ENCODE measurements around the gene RBFOX1. TPM values are rescaled to one million over a fixed set of nuclear protein-coding genes. Genes with fewer than 3 reads are reported as not detected.

Gene RBFOX1
- total and polyA plus RNA-seq, 4 donors = 0.25 TPM; not detected in 3

GRCh38 chr16:7624871-7625766 is 292.5 kb downstream of the RBFOX1 start:
- no peak overlapping the region for H3K27ac ChIP-seq (ENCODE audit: low read depth in 1 of 2, low read length in 2 of 2)
- intact Hi-C loops (cut with DNase I) = no loop called here
- no peaks in the 10 kb centered on the region for H3K27me3 ChIP-seq (ENCODE audit: control insufficient read depth in 1 of 2, insufficient read depth in 2 of 2, low read length in 1 of 2)
- ATAC-seq (ENCODE audit: low FRiP score) (no peak), DNase-seq (no peak)
- no peak overlapping the region for H3K4me3 ChIP-seq (ENCODE audit: low read length in 2 of 2)
- no peaks in the 10 kb centered on the region for H3K4me1 ChIP-seq (ENCODE audit: control insufficient read depth in 1 of 2, insufficient read depth in 2 of 2, low read length in 2 of 2)
- no peaks in the 10 kb centered on the region for H3K36me3 ChIP-seq (ENCODE audit: control insufficient read depth in 1 of 2, insufficient read depth in 2 of 2, low read length in 1 of 2)
- 77% methylated on average over 14 of the region's 14 CpGs for WGBS, 2 donors
- H3K9me3 ChIP-seq (ENCODE audit: control insufficient read depth, low read length) = no peaks in the 10 kb centered on the region

GRCh38 chr16:7628981-7629380 is 296.3 kb downstream of the RBFOX1 start:
- intact Hi-C loops (cut with DNase I) = no loop called here
- H3K27ac ChIP-seq (ENCODE audit: low read depth in 1 of 2, low read length in 2 of 2) = no peak overlapping the region
- no peaks in the 10 kb centered on the region for H3K36me3 ChIP-seq (ENCODE audit: control insufficient read depth in 1 of 2, insufficient read depth in 2 of 2, low read length in 1 of 2)
- H3K4me3 ChIP-seq (ENCODE audit: low read length in 2 of 2) = no peak overlapping the region
- H3K4me1 ChIP-seq (ENCODE audit: control insufficient read depth in 1 of 2, insufficient read depth in 2 of 2, low read length in 2 of 2) = no peaks in the 10 kb centered on the region
- no peak for DNase-seq
- H3K9me3 ChIP-seq (ENCODE audit: control insufficient read depth, low read length) = no peaks in the 10 kb centered on the region
- 84 to 88% methylated on average over 6 of the region's 6 CpGs for whole genome bisulfite sequencing, 2 donors
- ATAC-seq (ENCODE audit: low FRiP score) = no peak
- H3K27me3 ChIP-seq (ENCODE audit: control insufficient read depth in 1 of 2, insufficient read depth in 2 of 2, low read length in 1 of 2) = no peaks in the 10 kb centered on the region

- WGBS, 2 donors = 89 to 93% methylated on average over 5 of the region's 5 CpGs
- DNase-seq (no peak), ATAC-seq (ENCODE audit: low FRiP score) (no peak)
- H3K9me3 ChIP-seq (ENCODE audit: control insufficient read depth, low read length) = no peaks in the 10 kb centered on the region
- H3K36me3 ChIP-seq (ENCODE audit: control insufficient read depth in 1 of 2, insufficient read depth in 2 of 2, low read length in 1 of 2) = no peaks in the 10 kb centered on the region
- H3K27ac ChIP-seq (ENCODE audit: low read depth in 1 of 2, low read length in 2 of 2) = no peak overlapping the region
- no peak overlapping the region for H3K4me3 ChIP-seq (ENCODE audit: low read length in 2 of 2)
- H3K27me3 ChIP-seq (ENCODE audit: control insufficient read depth in 1 of 2, insufficient read depth in 2 of 2, low read length in 1 of 2) = no peaks in the 10 kb centered on the region
- no peaks in the 10 kb centered on the region for H3K4me1 ChIP-seq (ENCODE audit: control insufficient read depth in 1 of 2, insufficient read depth in 2 of 2, low read length in 2 of 2)
- intact Hi-C loops (cut with DNase I) = no loop called here
Measured at GRCh38 chr16:7629571-7629970, 296.9 kb downstream of the RBFOX1 start.

DNA sequence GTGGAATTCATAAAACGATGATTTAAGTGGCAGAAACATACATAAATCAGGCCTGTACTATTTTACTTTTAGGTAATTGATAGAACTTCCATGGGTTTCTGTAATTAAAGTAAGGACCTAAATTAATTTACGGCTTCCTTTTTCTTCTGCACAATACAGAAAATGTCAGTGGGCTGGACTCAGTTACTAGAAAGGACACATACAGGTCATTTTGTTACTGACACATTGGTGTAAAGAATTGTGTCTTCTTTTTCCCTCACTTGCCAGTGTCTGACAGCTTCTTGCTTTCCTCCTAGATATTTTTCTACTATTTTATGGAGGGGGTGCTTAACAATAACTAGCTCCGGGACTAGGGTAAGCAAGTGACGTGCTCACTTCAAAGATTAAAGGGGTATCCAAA is 304.8 kb downstream of the RBFOX1 start:
- DNase-seq = no peak
- no peaks in the 10 kb centered on the region for H3K36me3 ChIP-seq (ENCODE audit: control insufficient read depth in 1 of 2, insufficient read depth in 2 of 2, low read length in 1 of 2)
- ATAC-seq (ENCODE audit: low FRiP score) = no peak
- 83 to 84% methylated on average over 4 of the region's 4 CpGs for WGBS, 2 donors
- intact Hi-C loops (cut with DNase I) = no loop called here
- no peaks in the 10 kb centered on the region for H3K27me3 ChIP-seq (ENCODE audit: control insufficient read depth in 1 of 2, insufficient read depth in 2 of 2, low read length in 1 of 2)
- no peaks in the 10 kb centered on the region for H3K4me1 ChIP-seq (ENCODE audit: control insufficient read depth in 1 of 2, insufficient read depth in 2 of 2, low read length in 2 of 2)
- no peak overlapping the region for H3K27ac ChIP-seq (ENCODE audit: low read depth in 1 of 2, low read length in 2 of 2)
- H3K9me3 ChIP-seq (ENCODE audit: control insufficient read depth, low read length) = no peaks in the 10 kb centered on the region
- no peak overlapping the region for H3K4me3 ChIP-seq (ENCODE audit: low read length in 2 of 2)

DNA sequence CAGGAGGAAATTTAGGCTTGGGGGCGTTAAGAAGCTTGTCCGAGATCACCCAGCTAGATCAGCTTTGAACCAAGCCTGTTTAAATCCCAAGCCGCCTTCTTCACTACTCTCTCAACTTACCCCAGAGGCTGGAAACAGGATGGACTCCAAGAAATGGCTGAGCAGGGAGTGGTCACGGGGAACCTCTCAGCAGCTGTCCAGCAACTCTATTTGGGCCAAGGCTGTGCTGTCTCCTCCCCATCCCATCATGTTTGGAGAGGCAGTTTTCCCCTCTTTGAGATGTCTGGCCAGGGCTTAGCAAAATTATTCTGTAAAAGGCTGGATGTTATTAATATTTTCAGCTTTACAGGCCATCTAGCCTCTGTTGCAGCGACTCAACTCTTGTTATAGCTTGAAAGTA is 305.7 kb downstream of the RBFOX1 start:
- no peaks in the 10 kb centered on the region for H3K9me3 ChIP-seq (ENCODE audit: control insufficient read depth, low read length)
- H3K4me1 ChIP-seq (ENCODE audit: control insufficient read depth in 1 of 2, insufficient read depth in 2 of 2, low read length in 2 of 2) = no peaks in the 10 kb centered on the region
- H3K27ac ChIP-seq (ENCODE audit: low read depth in 1 of 2, low read length in 2 of 2) = no peak overlapping the region
- H3K27me3 ChIP-seq (ENCODE audit: control insufficient read depth in 1 of 2, insufficient read depth in 2 of 2, low read length in 1 of 2) = no peaks in the 10 kb centered on the region
- ATAC-seq (ENCODE audit: low FRiP score) = no peak
- DNase-seq = no peak
- intact Hi-C loops (cut with DNase I) = no loop called here
- no peak overlapping the region for H3K4me3 ChIP-seq (ENCODE audit: low read length in 2 of 2)
- 83 to 86% methylated on average over 5 of the region's 5 CpGs for WGBS, 2 donors
- H3K36me3 ChIP-seq (ENCODE audit: control insufficient read depth in 1 of 2, insufficient read depth in 2 of 2, low read length in 1 of 2) = no peaks in the 10 kb centered on the region

DNA sequence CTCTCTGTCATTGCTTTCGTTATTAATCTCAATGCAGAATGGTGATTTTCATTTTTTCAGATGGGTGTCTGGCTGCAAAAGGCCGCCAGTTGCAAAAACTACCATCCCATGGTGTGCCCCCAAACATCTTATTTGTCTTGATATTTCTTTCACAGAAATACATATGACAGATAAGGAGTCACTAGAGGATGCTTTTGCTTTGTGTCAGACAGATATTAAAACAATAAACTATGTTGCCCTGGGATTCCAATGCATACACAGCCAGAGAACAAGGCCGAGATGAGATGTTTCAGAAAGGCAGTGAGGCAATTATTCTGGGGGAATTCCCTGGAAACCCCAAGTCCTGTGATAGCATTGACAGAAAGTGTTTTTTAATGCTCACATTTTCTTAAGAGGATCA is 307.7 kb downstream of the RBFOX1 start:
- Histone ChIP-seq H3K36me3 (ENCODE audit: control insufficient read depth in 1 of 2, insufficient read depth in 2 of 2, low read length in 1 of 2) (no peaks in the 10 kb centered on the region), H3K27me3 (ENCODE audit: control insufficient read depth in 1 of 2, insufficient read depth in 2 of 2, low read length in 1 of 2) (no peaks in the 10 kb centered on the region), H3K27ac (ENCODE audit: low read depth in 1 of 2, low read length in 2 of 2) (no peak overlapping the region), H3K4me3 (ENCODE audit: low read length in 2 of 2) (no peak overlapping the region), H3K4me1 (ENCODE audit: control insufficient read depth in 1 of 2, insufficient read depth in 2 of 2, low read length in 2 of 2) (no peaks in the 10 kb centered on the region), H3K9me3 (ENCODE audit: control insufficient read depth, low read length) (no peaks in the 10 kb centered on the region)
- DNase-seq (no peak), ATAC-seq (ENCODE audit: low FRiP score) (no peak)
- 45 to 55% methylated on average over 3 of the region's 3 CpGs for WGBS, 2 donors
- intact Hi-C loops (cut with DNase I) = no loop called here

DNA sequence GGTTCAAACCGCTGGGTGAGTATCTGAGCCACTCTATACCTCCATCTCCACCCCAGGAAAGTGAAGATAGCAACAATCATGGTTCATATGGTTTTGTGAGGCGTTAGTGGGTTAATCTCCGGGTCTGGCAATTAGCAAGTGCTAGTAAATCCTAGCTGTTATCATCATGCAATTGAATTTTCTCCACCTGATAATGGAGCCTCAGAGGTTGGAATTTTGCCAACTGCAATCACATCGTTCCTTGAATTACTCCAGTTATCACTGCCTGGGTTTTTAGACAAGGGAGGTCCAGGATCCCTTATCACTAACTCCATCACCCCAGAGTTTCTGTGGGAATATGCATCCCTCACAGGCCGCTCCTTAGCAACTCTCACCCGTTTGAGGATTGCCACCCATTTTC is 311.5 kb downstream of the RBFOX1 start:
- WGBS, 2 donors = 55 to 59% methylated on average over 6 of the region's 6 CpGs
- ATAC-seq (ENCODE audit: low FRiP score) (no peak), DNase-seq (no peak)

DNA sequence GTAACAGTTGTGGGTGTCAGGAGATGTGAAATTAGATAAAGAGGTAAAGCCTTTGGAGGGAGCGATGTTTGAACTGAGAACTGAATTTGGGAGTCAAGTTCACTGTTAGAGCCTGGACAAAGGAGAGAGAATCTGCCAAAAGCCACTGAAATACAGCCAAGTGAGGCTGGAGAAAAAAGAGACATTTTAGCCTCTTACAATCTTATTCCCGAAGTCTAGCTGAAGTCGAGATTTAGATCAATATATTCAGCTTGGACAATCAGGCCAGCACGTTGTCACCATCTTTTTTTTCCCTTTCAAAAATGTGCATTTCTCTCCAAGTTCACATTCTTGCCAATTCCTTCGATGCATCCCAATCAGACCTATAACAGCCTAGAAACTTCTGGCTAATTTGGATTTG is 312.2 kb downstream of the RBFOX1 start:
- H3K27ac ChIP-seq (ENCODE audit: low read depth in 1 of 2, low read length in 2 of 2) = no peak overlapping the region
- DNase-seq (no peak), ATAC-seq (ENCODE audit: low FRiP score) (no peak)
- H3K27me3 ChIP-seq (ENCODE audit: control insufficient read depth in 1 of 2, insufficient read depth in 2 of 2, low read length in 1 of 2) = no peaks in the 10 kb centered on the region
- no peaks in the 10 kb centered on the region for H3K9me3 ChIP-seq (ENCODE audit: control insufficient read depth, low read length)
- H3K36me3 ChIP-seq (ENCODE audit: control insufficient read depth in 1 of 2, insufficient read depth in 2 of 2, low read length in 1 of 2) = no peaks in the 10 kb centered on the region
- 50 to 66% methylated on average over 5 of the region's 5 CpGs for WGBS, 2 donors
- H3K4me3 ChIP-seq (ENCODE audit: low read length in 2 of 2) = no peak overlapping the region
- no peaks in the 10 kb centered on the region for H3K4me1 ChIP-seq (ENCODE audit: control insufficient read depth in 1 of 2, insufficient read depth in 2 of 2, low read length in 2 of 2)
- intact Hi-C loops (cut with DNase I) = no loop called here

More for the DNA sequence above, 311.5 kb downstream of the RBFOX1 start:
- Histone ChIP-seq H3K4me3 (ENCODE audit: low read length in 2 of 2) (no peak overlapping the region), H3K9me3 (ENCODE audit: control insufficient read depth, low read length) (no peaks in the 10 kb centered on the region), H3K27ac (ENCODE audit: low read depth in 1 of 2, low read length in 2 of 2) (no peak overlapping the region), H3K27me3 (ENCODE audit: control insufficient read depth in 1 of 2, insufficient read depth in 2 of 2, low read length in 1 of 2) (no peaks in the 10 kb centered on the region), H3K36me3 (ENCODE audit: control insufficient read depth in 1 of 2, insufficient read depth in 2 of 2, low read length in 1 of 2) (no peaks in the 10 kb centered on the region), H3K4me1 (ENCODE audit: control insufficient read depth in 1 of 2, insufficient read depth in 2 of 2, low read length in 2 of 2) (no peaks in the 10 kb centered on the region)
- intact Hi-C loops (cut with DNase I) = no loop called here

- H3K27me3 ChIP-seq (ENCODE audit: control insufficient read depth in 1 of 2, insufficient read depth in 2 of 2, low read length in 1 of 2) = no peaks in the 10 kb centered on the region
- intact Hi-C loops (cut with DNase I) = no loop called here
- H3K4me3 ChIP-seq (ENCODE audit: low read length in 2 of 2) = no peak overlapping the region
- H3K4me1 ChIP-seq (ENCODE audit: control insufficient read depth in 1 of 2, insufficient read depth in 2 of 2, low read length in 2 of 2) = no peaks in the 10 kb centered on the region
- no peaks in the 10 kb centered on the region for H3K9me3 ChIP-seq (ENCODE audit: control insufficient read depth, low read length)
- H3K27ac ChIP-seq (ENCODE audit: low read depth in 1 of 2, low read length in 2 of 2) = no peak overlapping the region
- no peak for ATAC-seq (ENCODE audit: low FRiP score)
- WGBS, 2 donors = 22 to 41% methylated on average over 7 of the region's 7 CpGs
- no peak for DNase-seq
- H3K36me3 ChIP-seq (ENCODE audit: control insufficient read depth in 1 of 2, insufficient read depth in 2 of 2, low read length in 1 of 2) = no peaks in the 10 kb centered on the region
Measured at GRCh38 chr16:7646821-7647500, 314.3 kb downstream of the RBFOX1 start.

Data from aorta (tissue), 5 donors.